ENCODE measurements around the gene TMEM150C.

TMEM150C gene

DNA sequence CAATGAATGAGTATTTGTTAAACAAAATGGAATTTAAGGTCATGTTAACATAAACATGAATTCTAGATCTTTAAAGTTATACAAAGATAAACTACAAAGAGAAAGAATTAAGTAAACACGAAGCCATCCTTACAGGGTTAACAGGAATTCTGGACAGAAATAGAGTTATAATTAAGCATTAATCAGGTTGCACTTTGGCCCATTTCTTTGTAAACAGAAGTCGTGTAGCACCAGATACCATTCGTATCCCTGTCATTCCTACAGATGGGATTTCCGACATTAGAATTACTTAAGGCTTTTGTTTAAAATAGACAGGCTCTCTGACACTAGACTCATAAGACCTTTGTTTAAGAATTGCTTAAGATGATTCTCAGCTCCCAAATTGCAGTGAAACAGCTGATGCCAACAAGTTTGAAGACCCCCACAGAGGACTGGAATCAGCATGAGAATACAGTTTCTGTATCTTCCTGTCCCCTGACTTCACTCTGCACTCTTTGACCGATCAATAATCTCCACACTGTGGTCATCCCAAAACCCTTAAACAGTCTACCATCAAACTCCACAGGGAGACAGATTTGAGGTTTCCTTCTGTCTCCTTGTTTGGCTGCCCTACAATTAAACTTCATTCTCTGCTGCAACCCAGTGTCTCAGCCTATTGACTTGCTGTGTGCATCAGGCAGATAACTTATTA, 22.3 kb upstream of the TMEM150C start:
- no peaks in the 10 kb centered on the region for H3K36me3 ChIP-seq
- no peaks in the 10 kb centered on the region for H3K9me3 ChIP-seq (ENCODE audit: severe bottlenecking)
- TF ChIP-seq, protein P1, sequence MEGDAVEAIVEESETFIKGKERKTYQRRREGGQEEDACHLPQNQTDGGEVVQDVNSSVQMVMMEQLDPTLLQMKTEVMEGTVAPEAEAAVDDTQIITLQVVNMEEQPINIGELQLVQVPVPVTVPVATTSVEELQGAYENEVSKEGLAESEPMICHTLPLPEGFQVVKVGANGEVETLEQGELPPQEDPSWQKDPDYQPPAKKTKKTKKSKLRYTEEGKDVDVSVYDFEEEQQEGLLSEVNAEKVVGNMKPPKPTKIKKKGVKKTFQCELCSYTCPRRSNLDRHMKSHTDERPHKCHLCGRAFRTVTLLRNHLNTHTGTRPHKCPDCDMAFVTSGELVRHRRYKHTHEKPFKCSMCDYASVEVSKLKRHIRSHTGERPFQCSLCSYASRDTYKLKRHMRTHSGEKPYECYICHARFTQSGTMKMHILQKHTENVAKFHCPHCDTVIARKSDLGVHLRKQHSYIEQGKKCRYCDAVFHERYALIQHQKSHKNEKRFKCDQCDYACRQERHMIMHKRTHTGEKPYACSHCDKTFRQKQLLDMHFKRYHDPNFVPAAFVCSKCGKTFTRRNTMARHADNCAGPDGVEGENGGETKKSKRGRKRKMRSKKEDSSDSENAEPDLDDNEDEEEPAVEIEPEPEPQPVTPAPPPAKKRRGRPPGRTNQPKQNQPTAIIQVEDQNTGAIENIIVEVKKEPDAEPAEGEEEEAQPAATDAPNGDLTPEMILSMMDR (IDR thresholded peaks at IDR 0.05; ENCODE audit: low read depth, low read length) = no peak
- DNase-seq = no peak
- no peak overlapping the region for H3K4me3 ChIP-seq (ENCODE audit: low read depth, low read length)
- no peak overlapping the region for H3K27ac ChIP-seq
- H3K27me3 ChIP-seq (ENCODE audit: insufficient read depth, low read depth, severe bottlenecking) = no peaks in the 10 kb centered on the region

DNA sequence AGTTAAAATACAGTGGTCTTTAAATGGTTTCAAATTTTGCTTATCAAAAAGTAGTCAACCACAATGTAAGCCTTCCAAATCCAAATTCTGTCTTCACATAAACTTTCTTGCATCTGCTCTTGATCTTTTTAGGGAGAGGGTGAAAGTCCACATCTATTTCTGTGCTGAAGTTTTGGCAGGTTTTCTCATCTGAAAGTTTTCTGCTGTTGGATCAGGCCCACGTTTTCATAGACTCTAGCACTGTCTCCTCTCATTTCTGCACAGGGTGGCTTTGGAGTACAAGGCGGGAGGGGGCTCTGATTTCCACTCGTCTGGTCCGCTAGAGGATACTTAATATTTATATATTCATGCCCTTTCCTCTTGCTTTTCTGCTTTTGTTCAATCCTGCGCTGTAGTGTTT, 18.1 kb upstream of the TMEM150C start:
- DNase-seq = no peak
- Histone ChIP-seq H3K4me3 (ENCODE audit: low read depth, low read length) (no peak overlapping the region), H3K36me3 (no peaks in the 10 kb centered on the region), H3K27me3 (ENCODE audit: insufficient read depth, low read depth, severe bottlenecking) (no peaks in the 10 kb centered on the region), H3K9me3 (ENCODE audit: severe bottlenecking) (no peaks in the 10 kb centered on the region), H3K27ac (no peak overlapping the region)
- TF ChIP-seq, protein P1 (IDR thresholded peaks at IDR 0.05; ENCODE audit: low read depth, low read length) = no peak

DNA sequence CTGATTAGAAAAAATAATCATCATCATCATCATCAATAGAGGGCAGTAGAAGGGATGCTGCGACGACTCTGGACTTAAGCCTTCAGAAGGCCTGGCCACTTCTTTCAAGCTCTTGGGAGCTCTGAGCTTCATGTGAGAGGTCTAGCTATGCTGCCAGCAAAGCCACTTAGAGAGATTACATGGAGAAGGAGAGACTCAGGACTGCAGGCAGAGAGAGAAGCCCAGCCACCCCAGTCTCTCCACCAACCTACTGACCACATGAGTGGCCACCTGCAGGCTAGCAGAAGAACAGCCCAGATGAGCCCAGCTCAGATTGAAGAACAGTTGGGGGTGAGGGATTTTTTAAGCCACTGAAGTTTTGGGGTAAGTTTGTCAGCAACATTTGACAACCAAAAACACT, 17.1 kb upstream of the TMEM150C start:
- Histone ChIP-seq H3K27ac (no peak overlapping the region), H3K36me3 (no peaks in the 10 kb centered on the region), H3K9me3 (ENCODE audit: severe bottlenecking) (no peaks in the 10 kb centered on the region), H3K27me3 (ENCODE audit: insufficient read depth, low read depth, severe bottlenecking) (no peaks in the 10 kb centered on the region), H3K4me3 (ENCODE audit: low read depth, low read length) (no peak overlapping the region)
- peak; percentile 45 for DNase-seq
- TF ChIP-seq, protein P1 (IDR thresholded peaks at IDR 0.05; ENCODE audit: low read depth, low read length) = peak; percentile 49; the same call in 1 of the 2 replicates

DNA sequence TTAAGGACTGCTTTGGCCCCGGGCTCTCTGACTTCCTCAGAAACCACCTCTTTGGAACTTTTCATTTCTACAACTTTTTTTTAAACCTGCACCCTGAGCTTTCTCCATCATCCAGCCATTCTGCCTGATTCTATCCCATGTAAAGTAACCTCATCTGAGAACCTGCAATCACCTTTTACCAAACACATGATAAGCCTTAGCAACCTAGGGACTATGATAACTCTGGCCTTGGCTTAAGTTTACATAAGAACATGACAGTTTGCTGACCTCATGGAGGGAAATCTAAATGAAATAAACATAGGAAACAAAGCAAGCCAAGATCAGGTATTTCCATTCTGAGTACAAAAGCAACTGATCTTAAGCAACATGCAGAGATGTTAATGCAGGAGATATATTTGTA, 15.7 kb upstream of the TMEM150C start:
- H3K27ac ChIP-seq = no peak overlapping the region
- no peaks in the 10 kb centered on the region for H3K27me3 ChIP-seq (ENCODE audit: insufficient read depth, low read depth, severe bottlenecking)
- no peaks in the 10 kb centered on the region for H3K36me3 ChIP-seq
- H3K4me3 ChIP-seq (ENCODE audit: low read depth, low read length) = no peak overlapping the region
- H3K9me3 ChIP-seq (ENCODE audit: severe bottlenecking) = no peaks in the 10 kb centered on the region
- TF ChIP-seq, protein P1 (IDR thresholded peaks at IDR 0.05; ENCODE audit: low read depth, low read length) = no peak
- DNase-seq = no peak

DNA sequence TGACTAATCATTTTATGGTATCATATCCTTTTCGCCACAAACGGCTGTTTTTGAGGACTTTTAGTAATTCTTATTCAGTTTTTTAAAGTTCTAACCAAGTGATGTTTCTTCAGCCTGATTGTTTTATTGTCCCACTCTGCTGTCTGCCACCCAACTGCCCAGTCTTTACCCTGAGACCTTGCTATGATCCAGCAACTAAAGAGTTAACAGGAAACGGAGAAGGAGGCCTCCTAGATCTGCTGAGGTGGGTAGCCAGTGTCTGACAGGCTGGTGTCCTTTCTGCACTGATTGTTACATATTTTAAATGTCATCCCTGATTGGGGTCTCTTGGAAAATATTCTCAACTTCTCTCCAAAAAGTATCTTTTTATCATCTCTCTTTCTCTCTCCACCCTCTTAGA, 7.9 kb upstream of the TMEM150C start:
- DNase-seq = no peak
- Histone ChIP-seq H3K9me3 (ENCODE audit: severe bottlenecking) (no peaks in the 10 kb centered on the region), H3K27ac (no peak overlapping the region), H3K4me3 (ENCODE audit: low read depth, low read length) (no peak overlapping the region), H3K36me3 (no peaks in the 10 kb centered on the region), H3K27me3 (ENCODE audit: insufficient read depth, low read depth, severe bottlenecking) (no peaks in the 10 kb centered on the region)
- TF ChIP-seq, protein P1 (IDR thresholded peaks at IDR 0.05; ENCODE audit: low read depth, low read length) = no peak

DNA sequence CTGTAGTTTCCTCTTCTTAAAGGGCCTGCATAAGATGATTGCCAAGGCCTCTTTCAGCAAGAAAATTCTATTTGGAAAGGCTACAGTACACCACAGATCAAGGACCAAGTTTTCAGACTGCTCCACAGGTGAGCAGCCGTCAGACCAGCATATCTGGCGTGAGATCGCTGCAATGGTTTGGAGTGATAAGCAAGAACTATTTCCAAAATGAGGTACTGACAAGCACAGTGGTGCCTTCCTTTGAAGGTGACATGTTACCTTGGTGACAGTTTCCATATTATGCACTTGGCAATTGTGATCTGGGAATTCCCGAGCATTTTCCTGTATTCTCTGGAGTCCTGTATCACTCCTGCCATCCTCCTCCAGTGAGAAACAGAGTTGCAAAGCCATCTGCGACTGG, 7.3 kb upstream of the TMEM150C start:
- Histone ChIP-seq H3K27ac (no peak overlapping the region), H3K36me3 (no peaks in the 10 kb centered on the region), H3K4me3 (ENCODE audit: low read depth, low read length) (no peak overlapping the region), H3K27me3 (ENCODE audit: insufficient read depth, low read depth, severe bottlenecking) (no peaks in the 10 kb centered on the region), H3K9me3 (ENCODE audit: severe bottlenecking) (no peaks in the 10 kb centered on the region)
- TF ChIP-seq, protein P1 (IDR thresholded peaks at IDR 0.05; ENCODE audit: low read depth, low read length) = no peak
- no peak for DNase-seq

Data from WERI-Rb-1 (cell line).